Activated CD8-positive, alpha-beta memory T cell treated with anti-CD3 and anti-CD28 coated beads for 1 hour (primary cell): Measurements from ENCODE around the gene LRCH3.

Source experiments
- DNase-seq, 2 donors: peaks; one replicate each; pipeline ENCODE4 v3.0.0-alpha.2; 2020; ENCODE audit warnings: low read depth in 1 of 2; ENCODE audit errors: extremely low read depth in 1 of 2

The LRCH3 gene

GRCh38 chr3:197833930-197834715 is 43.1 kb downstream of the LRCH3 start:
- DNase-seq: no peak

- no peak for DNase-seq
These were observed 44.5 kb downstream of the LRCH3 start for GRCh38 chr3:197835509-197835908.

- DNase-seq: no peak
These were observed 45.2 kb downstream of the LRCH3 start for GRCh38 chr3:197836244-197836643.

GRCh38 chr3:197837282-197837681 is 46.2 kb downstream of the LRCH3 start:
- no peak for DNase-seq

- DNase-seq: no peak
These were observed 50.7 kb downstream of the LRCH3 start for GRCh38 chr3:197841789-197842188.

GRCh38 chr3:197846491-197846890 is 55.4 kb downstream of the LRCH3 start:
- no peak for DNase-seq

- DNase-seq: no peak
These were observed 56.9 kb downstream of the LRCH3 start for GRCh38 chr3:197847866-197848401.

- no peak for DNase-seq
These were observed 63.7 kb downstream of the LRCH3 start for GRCh38 chr3:197854596-197855343.

- no peak for DNase-seq
These were observed 64.5 kb downstream of the LRCH3 start for GRCh38 chr3:197855571-197855970.

- no peak for DNase-seq
These were observed 65.3 kb downstream of the LRCH3 start for GRCh38 chr3:197856199-197856816.

GRCh38 chr3:197858133-197858532 is 67.1 kb downstream of the LRCH3 start:
- no peak for DNase-seq

- DNase-seq: no peak
These were observed 67.5 kb downstream of the LRCH3 start for GRCh38 chr3:197858598-197858997.

GRCh38 chr3:197866035-197866434 is 75.0 kb downstream of the LRCH3 start:
- DNase-seq: no peak

GRCh38 chr3:197873329-197873728 is 82.3 kb downstream of the LRCH3 start:
- DNase-seq: no peak

- DNase-seq: no peak
These were observed 83.0 kb downstream of the LRCH3 start for GRCh38 chr3:197874064-197874463.

GRCh38 chr3:197874653-197875052 is 83.6 kb downstream of the LRCH3 start:
- no peak for DNase-seq

- DNase-seq: no peak
These were observed 86.8 kb downstream of the LRCH3 start for GRCh38 chr3:197877902-197878301.

- DNase-seq: no peak
These were observed 87.4 kb downstream of the LRCH3 start for GRCh38 chr3:197878427-197878826.

GRCh38 chr3:197880491-197881269 is 89.6 kb downstream of the LRCH3 start:
- no peak for DNase-seq

- no peak for DNase-seq
These were observed 90.4 kb downstream of the LRCH3 start for GRCh38 chr3:197881270-197881969.
